SIG-M5 treated with dmso at 0.1 percent for 504 hours (cell line): ENCODE measurements around the gene HEYL.
A peak's percentile ranks its signal among the peaks of the same experiment; 100 is the strongest.
"Not testable (repeated sequence)": the region's sequence is repeated elsewhere in the genome, so short reads cannot be mapped to it uniquely, and the experiment has no call there.

Experiments
- DNase-seq: peaks from one replicate; lab custom pipeline; 2025; ENCODE audit not compliant: unreplicated experiment; lab: John Stamatoyannopoulos, UW

The HEYL gene

GRCh38 chr1:39609618-39610331 is 29.7 kb downstream of the HEYL start:
- DNase-seq: peak; percentile 31

- no peak for DNase-seq
These were observed 30.5 kb downstream of the HEYL start for GRCh38 chr1:39608921-39609320.

GRCh38 chr1:39603677-39604076 is 35.8 kb downstream of the HEYL start:
- not testable (repeated sequence) for DNase-seq

DNA sequence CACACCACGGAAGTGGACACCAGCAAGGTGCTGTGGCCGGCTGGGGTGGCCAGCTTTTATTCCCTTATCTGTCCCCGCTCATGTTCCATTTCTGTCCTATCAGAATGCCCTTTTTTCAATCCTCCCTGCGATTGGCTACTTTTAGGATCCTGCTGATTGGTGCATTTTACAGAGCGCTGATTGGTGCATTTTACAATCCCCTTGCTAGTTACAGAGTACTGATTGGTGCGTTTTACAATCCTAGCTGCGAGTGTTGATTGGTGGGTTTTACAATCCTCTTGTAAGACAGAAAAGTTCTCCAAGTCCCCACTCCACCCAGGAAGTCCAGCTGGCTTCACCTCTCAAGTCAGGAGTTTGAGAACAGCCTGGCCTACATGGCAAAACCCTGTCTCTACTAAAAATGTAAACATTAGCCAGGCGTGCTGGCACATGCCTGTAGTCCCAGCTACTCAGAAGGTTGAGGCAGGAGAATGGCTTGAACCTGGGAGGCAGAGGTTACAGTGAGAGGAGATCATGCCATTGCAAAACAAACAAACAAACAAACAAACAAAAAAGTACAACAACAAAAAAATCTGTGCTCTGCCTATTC is 37.7 kb downstream of the HEYL start:
- not testable (repeated sequence) for DNase-seq

- no peak for DNase-seq
These were observed 43.3 kb downstream of the HEYL start for GRCh38 chr1:39596163-39596562.

DNA sequence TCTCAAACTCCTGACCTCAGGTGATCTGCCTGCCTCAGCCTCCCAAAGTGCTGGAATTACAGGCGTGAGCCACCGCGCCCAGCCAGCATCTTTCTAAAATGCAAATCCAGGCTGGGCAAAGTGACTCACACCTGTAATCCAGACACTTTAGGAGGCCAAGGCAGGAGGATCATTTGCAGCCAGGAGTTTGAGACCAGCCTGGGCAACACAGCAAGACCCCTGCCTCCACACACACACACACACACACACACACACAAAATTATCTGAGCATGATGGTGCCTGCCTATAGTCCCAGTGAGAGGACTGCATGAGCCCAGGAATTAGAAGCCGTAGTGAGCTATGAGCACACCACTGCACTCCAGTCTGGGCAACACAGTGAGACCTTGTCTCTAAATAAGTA is 46.1 kb downstream of the HEYL start:
- DNase-seq: no peak

DNA sequence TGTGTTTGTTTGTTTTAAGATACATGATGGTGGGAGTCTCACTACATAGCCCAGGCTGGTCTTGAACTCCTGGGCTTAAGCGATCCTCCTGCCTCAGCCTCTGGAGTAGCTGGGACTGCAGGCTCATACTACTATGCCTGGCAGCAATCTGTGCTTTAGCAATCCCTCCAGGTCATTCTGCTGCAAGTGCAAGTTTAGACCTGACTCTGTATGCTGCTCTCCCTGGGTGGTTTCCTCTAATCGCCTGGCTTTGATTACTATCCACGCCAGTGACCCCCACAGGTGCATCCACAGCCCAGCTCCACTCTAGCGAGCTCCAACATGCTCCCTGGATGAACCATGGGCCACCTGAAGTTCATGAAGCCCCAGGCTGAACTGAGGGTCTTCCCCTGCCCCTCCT is 47.4 kb downstream of the HEYL start:
- no peak for DNase-seq

GRCh38 chr1:39590546-39590945 is 48.9 kb downstream of the HEYL start:
- DNase-seq: no peak

DNA sequence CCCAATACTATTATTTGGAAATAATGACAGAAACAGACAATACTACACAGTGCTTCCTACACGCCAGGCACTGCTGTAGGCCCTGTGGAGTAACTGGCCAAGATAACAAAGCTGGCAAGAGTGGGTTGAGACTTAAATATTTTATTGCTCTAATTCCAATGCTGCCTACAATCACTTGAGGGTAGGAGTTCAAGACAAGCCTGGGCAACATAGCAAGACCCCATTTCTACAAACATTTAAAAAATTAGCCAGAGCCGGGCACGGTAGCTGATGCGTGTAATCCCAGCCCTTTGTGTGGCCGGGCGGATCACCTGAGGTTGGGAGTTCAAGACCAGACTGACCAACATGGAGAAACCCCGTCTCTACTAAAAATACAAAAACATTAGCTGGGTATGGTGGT is 53.5 kb downstream of the HEYL start:
- DNase-seq: no peak

DNA sequence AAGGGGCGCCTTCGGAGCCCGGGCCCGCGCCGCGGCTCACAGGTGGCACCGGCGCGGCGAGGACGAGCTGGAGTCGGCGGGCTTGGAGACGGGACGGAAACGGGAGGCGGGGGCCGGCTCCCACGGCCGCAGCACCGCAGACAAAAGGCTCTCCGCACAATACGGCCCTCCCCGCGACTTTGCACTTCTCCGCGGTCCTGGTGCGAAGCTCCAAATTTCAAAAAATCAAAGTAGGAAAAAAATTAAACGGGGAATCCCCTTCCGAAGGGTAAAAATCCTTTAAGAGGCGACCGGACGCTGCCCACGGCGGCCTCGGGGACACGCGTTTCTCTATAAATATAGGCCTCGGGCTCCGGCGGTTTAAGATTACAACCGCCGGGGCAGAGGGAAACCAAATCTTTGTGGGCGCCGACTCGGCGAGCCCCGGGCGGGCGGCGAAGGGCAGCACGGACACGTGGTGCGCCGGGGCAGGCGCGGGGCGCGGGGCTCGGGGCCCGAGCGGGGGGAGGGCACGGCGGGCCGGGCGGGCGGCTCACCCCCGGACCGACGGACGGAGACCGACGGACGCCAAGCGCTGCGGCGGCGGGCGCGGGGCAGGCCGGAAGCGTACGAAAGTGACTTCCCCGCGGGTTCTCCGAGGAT is 63.3 kb downstream of the HEYL start:
- DNase-seq: no peak

GRCh38 chr1:39575191-39576015 is 64.0 kb downstream of the HEYL start:
- no peak for DNase-seq

DNA sequence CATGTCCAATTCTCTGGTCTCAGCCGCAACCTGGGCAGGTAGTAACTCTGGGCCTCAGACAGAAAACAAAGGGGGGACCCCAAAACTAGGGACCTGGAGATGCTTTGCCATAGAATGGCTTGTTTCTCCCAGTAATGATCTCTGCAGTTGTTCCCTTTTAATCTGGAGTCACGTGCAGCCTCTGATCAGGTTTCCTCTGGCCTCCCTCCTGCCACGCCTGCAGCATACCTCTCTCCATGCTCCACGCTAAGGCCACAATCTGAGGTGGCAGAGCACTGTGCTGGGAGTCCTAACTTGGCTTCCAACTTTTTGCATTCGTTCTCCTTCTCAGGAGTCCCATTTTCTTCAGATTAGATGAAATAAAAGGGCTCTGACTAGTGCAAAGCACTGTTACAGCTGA is 64.8 kb downstream of the HEYL start:
- DNase-seq: peak; percentile 8
